Hepatocyte (in vitro differentiated cells): ENCODE data around the gene SERPINB12. TPM values are rescaled to one million over a fixed set of nuclear protein-coding genes. Genes with fewer than 3 reads are reported as not detected.

Source experiments
- DNase-seq: peaks from one replicate; pipeline ENCODE4 v3.0.0-alpha.2; 2016; ENCODE audit warnings: low spot score
- H2AFZ ChIP-seq: fragments of 200-600 bp; sonication (generic); 2 replicates; pipeline ENCODE4 v1.6.0; 2016; ENCODE audit warnings: antibody characterized with exemption, mild to moderate bottlenecking
- H3K27ac ChIP-seq: fragments of 200-600 bp; sonication (generic); 2 replicates; pipeline ENCODE4 v1.5.1; 2016; ENCODE audit warnings: mild to moderate bottlenecking
- H3K27me3 ChIP-seq: fragments of 200-600 bp; sonication (generic); 2 replicates; pipeline ENCODE4 v1.6.1; 2016
- H3K36me3 ChIP-seq: fragments of 200-600 bp; sonication (generic); replicated peaks from 2 replicates; pipeline ENCODE4 v1.5.1; 2016; ENCODE audit warnings: low read depth; ENCODE audit not compliant: insufficient read depth
- H3K4me1 ChIP-seq: fragments of 200-600 bp; sonication (generic); 2 replicates; pipeline ENCODE4 v1.5.1; 2016; ENCODE audit warnings: mild to moderate bottlenecking, moderate library complexity; ENCODE audit not compliant: insufficient read depth
- H3K4me2 ChIP-seq: fragments of 200-600 bp; sonication (generic); 2 replicates; pipeline ENCODE4 v1.6.0; 2016
- H3K4me3 ChIP-seq: fragments of 200-600 bp; sonication (generic); 2 replicates; pipeline ENCODE4 v1.5.1; 2016; ENCODE audit warnings: mild to moderate bottlenecking
- H3K79me2 ChIP-seq: fragments of 200-600 bp; sonication (generic); 2 replicates; pipeline ENCODE4 v1.6.0; 2017; ENCODE audit warnings: mild to moderate bottlenecking
- H3K9me2 ChIP-seq: fragments of 200-600 bp; sonication (generic); replicated peaks from 2 replicates; pipeline ENCODE4 v1.6.0; 2017; ENCODE audit warnings: mild to moderate bottlenecking; ENCODE audit not compliant: insufficient read depth
- H3K9me3 ChIP-seq: fragments of 200-600 bp; sonication (generic); 2 replicates; pipeline ENCODE4 v1.5.1; 2016; ENCODE audit warnings: low read depth, mild to moderate bottlenecking
- H4K20me1 ChIP-seq: fragments of 200-600 bp; sonication (generic); 2 replicates; pipeline ENCODE4 v1.6.0; 2016; ENCODE audit warnings: mild to moderate bottlenecking; ENCODE audit not compliant: insufficient read depth, poor library complexity, severe bottlenecking
- EZH2 ChIP-seq: fragments of 200-600 bp; sonication (generic); IDR thresholded peaks from 2 replicates; pipeline ENCODE4 v1.6.1; 2016; ENCODE audit warnings: antibody characterized with exemption, mild to moderate bottlenecking, borderline replicate concordance
- EZH2phosphoT487 ChIP-seq: fragments of 200-600 bp; sonication (generic); IDR thresholded peaks from one replicate; pipeline ENCODE4 v1.6.1; 2018; ENCODE audit warnings: antibody characterized with exemption, mild to moderate bottlenecking, low read depth, moderate library complexity; ENCODE audit not compliant: unreplicated experiment, severe bottlenecking
- WGBS: methylation state at CpG from one replicate; pipeline ENCODE4 v1.1.6; 2016; ENCODE audit warnings: low lambda C conversion rate; ENCODE audit errors: missing lambda C conversion rate; 5-methylcytosine and 5-hydroxymethylcytosine counted together
- polyA plus RNA-seq: library from polyadenylated mRNA; unstranded; fragments of >200 nt; fragmentation: Nextera tagmentation; extraction: Ambion mirVana; gene quantifications from 2 replicates; pipeline ENCODE4 v1.2.1, GENCODE V29; 2016
- total RNA-seq: library from RNA; depleted of rRNA; stranded (reverse); fragments of >200 nt; gene quantifications from 2 replicates; pipeline ENCODE4 v1.2.3, GENCODE V29; 2014
- TF ChIP-seq, protein P1 (sequence below): fragments of 200-600 bp; sonication (generic); IDR thresholded peaks from 2 replicates; pipeline ENCODE4 v1.5.1; 2016; ENCODE audit warnings: antibody characterized with exemption, mild to moderate bottlenecking; ENCODE audit not compliant: poor library complexity

Gene SERPINB12
- total and polyA plus RNA-seq, 2 experiments from 2014 or later = not detected

DNA sequence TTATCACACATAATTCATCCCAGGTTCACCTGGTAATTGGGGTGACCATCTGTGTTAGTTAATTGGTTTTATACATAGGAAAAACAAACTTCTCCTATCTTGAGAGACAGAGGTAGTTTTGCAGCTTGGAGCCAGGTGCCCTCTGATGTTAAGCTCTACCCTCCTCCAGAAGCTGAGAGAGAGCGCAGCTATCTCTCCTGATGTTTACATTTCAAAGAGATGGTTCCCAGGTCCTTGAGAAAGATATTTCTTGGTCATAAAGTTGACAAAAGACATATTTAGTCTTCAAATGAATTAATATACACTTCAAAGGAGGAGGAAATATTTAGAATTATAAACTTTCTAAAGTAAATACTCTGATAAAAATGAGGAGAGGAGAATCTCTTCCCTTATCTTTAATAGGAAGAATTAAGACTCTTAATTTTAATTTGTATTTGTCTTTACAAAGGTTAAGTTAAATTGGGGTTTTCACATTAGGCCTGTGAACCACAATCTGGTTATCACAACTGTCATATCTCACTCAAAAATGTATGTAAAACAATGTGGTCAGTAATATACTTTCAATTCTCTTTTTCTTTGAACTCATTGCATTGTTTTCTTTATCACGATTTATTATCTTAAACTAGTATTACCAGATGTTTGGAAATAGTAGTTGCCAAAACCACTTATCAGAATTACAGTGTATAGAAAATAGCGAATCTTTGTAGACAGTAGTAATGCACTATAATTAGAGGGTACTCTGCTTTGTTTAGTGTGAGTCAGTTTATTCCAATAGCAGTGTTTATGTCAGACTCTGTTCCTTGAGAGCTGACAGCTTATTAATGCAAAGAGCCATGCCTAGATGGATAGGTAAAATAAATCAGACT lies 75.1 kb downstream of the SERPINB12 start:
- peak overlapping the region; percentile 7 for H3K4me2 ChIP-seq
- no peak overlapping the region for H2AFZ ChIP-seq
- H3K9me3 ChIP-seq = no peaks in the 10 kb centered on the region
- no peaks in the 10 kb centered on the region for H3K9me2 ChIP-seq
- DNase-seq = no peak
- H3K27me3 ChIP-seq = no peaks in the 10 kb centered on the region
- no peaks in the 10 kb centered on the region for H3K36me3 ChIP-seq
- H3K27ac ChIP-seq = no peak overlapping the region
- no peaks in the 10 kb centered on the region for H3K79me2 ChIP-seq
- TF ChIP-seq, protein P1, sequence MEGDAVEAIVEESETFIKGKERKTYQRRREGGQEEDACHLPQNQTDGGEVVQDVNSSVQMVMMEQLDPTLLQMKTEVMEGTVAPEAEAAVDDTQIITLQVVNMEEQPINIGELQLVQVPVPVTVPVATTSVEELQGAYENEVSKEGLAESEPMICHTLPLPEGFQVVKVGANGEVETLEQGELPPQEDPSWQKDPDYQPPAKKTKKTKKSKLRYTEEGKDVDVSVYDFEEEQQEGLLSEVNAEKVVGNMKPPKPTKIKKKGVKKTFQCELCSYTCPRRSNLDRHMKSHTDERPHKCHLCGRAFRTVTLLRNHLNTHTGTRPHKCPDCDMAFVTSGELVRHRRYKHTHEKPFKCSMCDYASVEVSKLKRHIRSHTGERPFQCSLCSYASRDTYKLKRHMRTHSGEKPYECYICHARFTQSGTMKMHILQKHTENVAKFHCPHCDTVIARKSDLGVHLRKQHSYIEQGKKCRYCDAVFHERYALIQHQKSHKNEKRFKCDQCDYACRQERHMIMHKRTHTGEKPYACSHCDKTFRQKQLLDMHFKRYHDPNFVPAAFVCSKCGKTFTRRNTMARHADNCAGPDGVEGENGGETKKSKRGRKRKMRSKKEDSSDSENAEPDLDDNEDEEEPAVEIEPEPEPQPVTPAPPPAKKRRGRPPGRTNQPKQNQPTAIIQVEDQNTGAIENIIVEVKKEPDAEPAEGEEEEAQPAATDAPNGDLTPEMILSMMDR = no peak
- TF ChIP-seq EZH2 = no peak
- no peak for TF ChIP-seq EZH2phosphoT487
- no peak overlapping the region for H3K4me3 ChIP-seq
- H3K4me1 ChIP-seq = no peaks in the 10 kb centered on the region
- WGBS = 6% methylated on average over 3 of the region's 3 CpGs
- no peaks in the 10 kb centered on the region for H4K20me1 ChIP-seq

DNA sequence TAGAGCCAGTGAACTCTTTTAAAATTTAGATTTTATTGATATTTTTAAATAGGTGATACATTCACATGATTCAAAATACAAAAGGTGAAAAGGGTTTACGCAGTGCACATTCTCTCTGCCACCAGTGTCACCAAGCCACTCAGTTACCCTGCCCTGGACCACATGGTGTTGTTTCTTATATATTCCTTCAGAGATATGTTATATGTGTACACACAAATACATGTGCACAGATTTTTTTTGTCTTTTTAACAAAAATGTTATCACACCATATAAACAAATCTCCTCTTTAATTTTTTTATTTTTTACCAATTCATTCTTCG lies 75.7 kb downstream of the SERPINB12 start:
- H3K4me1 ChIP-seq = no peaks in the 10 kb centered on the region
- H3K79me2 ChIP-seq = no peaks in the 10 kb centered on the region
- no peak for TF ChIP-seq EZH2phosphoT487
- TF ChIP-seq EZH2 = no peak
- TF ChIP-seq, protein P1 = no peak
- no peaks in the 10 kb centered on the region for H4K20me1 ChIP-seq
- 76% methylated on average over 2 of the region's 2 CpGs for WGBS
- no peak overlapping the region for H3K4me2 ChIP-seq
- H3K27me3 ChIP-seq = no peaks in the 10 kb centered on the region
- no peaks in the 10 kb centered on the region for H3K36me3 ChIP-seq
- no peaks in the 10 kb centered on the region for H3K9me3 ChIP-seq
- H2AFZ ChIP-seq = no peak overlapping the region
- H3K9me2 ChIP-seq = no peaks in the 10 kb centered on the region
- H3K4me3 ChIP-seq = no peak overlapping the region
- no peak overlapping the region for H3K27ac ChIP-seq
- DNase-seq = no peak

Other genes with a start within 250 kb of the SERPINB12 start
- gene BCL2, start 222.6 kb upstream of the SERPINB12 start, total RNA-seq = 9.1 and 11.4 TPM in 2 replicates
- 0.80 and 1.0 TPM in 2 replicates for gene BCL2, start 222.6 kb upstream of the SERPINB12 start, polyA plus RNA-seq
- 26.5 and 33.6 TPM in 2 replicates for gene KDSR, start 175.2 kb upstream of the SERPINB12 start, total RNA-seq
- 50.7 and 55.1 TPM in 2 replicates for gene KDSR, start 175.2 kb upstream of the SERPINB12 start, polyA plus RNA-seq
- gene VPS4B, start 119.9 kb upstream of the SERPINB12 start, total RNA-seq = 49.2 and 60.6 TPM in 2 replicates
- gene VPS4B, start 119.9 kb upstream of the SERPINB12 start, polyA plus RNA-seq = 30.3 and 35.0 TPM in 2 replicates
- gene SERPINB5, start 65.4 kb upstream of the SERPINB12 start, total RNA-seq = 0.23 and 0.28 TPM in 2 replicates
- 0.76 TPM in 1 of 2 replicates, not detected in the other for gene SERPINB5, start 65.4 kb upstream of the SERPINB12 start, polyA plus RNA-seq
- gene SERPINB13, start 45.0 kb downstream of the SERPINB12 start, total RNA-seq = not detected in 2 replicates
- gene SERPINB13, start 45.0 kb downstream of the SERPINB12 start, polyA plus RNA-seq = 0.28 TPM in 1 of 2 replicates, not detected in the other
- gene SERPINB4, start 101.9 kb downstream of the SERPINB12 start, total RNA-seq = not detected in 2 replicates
- gene SERPINB4, start 101.9 kb downstream of the SERPINB12 start, polyA plus RNA-seq = not detected in 2 replicates
- 0.17 TPM in 1 of 2 replicates, not detected in the other for gene SERPINB3, start 119.5 kb downstream of the SERPINB12 start, total RNA-seq
- gene SERPINB3, start 119.5 kb downstream of the SERPINB12 start, polyA plus RNA-seq = not detected in 2 replicates
- not detected in 2 replicates for gene SERPINB11, start 160.6 kb downstream of the SERPINB12 start, total RNA-seq
- not detected in 2 replicates for gene SERPINB11, start 160.6 kb downstream of the SERPINB12 start, polyA plus RNA-seq
- 0.10 and 0.36 TPM in 2 replicates for gene SERPINB7, start 233.0 kb downstream of the SERPINB12 start, total RNA-seq
- gene SERPINB7, start 233.0 kb downstream of the SERPINB12 start, polyA plus RNA-seq = 0.77 and 1.9 TPM in 2 replicates